Adrenal gland (tissue), 5 donors: ENCODE measurements around the gene ALAS2.

Source experiments
- CTCF ChIP-seq, 6 experiments: fragments of 450-650 bp in 4 of 6; fragments of 200-600 bp in 2 of 6; sonication (generic) in 1 of 6; IDR thresholded peaks; 1 replicate in 5 of 6; 2 replicates in 1 of 6; pipeline versions ENCODE4 v1.5.1 to v1.8.0; 2016 to 2021; ENCODE audit warnings: antibody characterized with exemption in 6 of 6, mild to moderate bottlenecking in 2 of 6, moderate library complexity in 1 of 6
- POLR2A ChIP-seq, 2 donors: fragments of 450-650 bp; IDR thresholded peaks; one replicate each; pipeline ENCODE4 v1.6.1; 2017; ENCODE audit warnings: antibody characterized with exemption in 2 of 2, mild to moderate bottlenecking in 2 of 2, moderate library complexity in 1 of 2
- donor health status: DM: no; HTN: no; CAD: no.

GRCh38 chrX:54994668-54995351 is 36.0 kb downstream of the ALAS2 start:
- TF ChIP-seq CTCF (IDR thresholded peaks at IDR 0.05) (no peak), POLR2A (IDR thresholded peaks at IDR 0.05) (no peak)
